MCF 10A (cell line): Measurements from ENCODE around the gene RFXANK. TPM values are rescaled to one million over a fixed set of nuclear protein-coding genes. Genes with fewer than 3 reads are reported as not detected.

Source experiments
- BruUV-seq: library from RNA; stranded (reverse); fragments of 400-500 nt; replicated peaks from 2 replicates; lab custom pipeline; 2021; lab: Mats Ljungman, UMichigan
- CTCF ChIA-PET: fragments of 300-600 bp; sonication (Branson Sonifier 250); formaldehyde crosslinking; extraction: SDS; loops from one replicate; lab custom pipeline; 2021; ENCODE audit warnings: antibody characterized with exemption, inconsistent platforms; lab: Yijun Ruan, JAX
- POLR2A ChIA-PET: fragments of 300-600, 350-650 bp; sonication (Branson Sonifier 250); formaldehyde crosslinking; extraction: SDS; loops from one replicate; lab custom pipeline; 2020; ENCODE audit warnings: antibody characterized with exemption, inconsistent platforms; lab: Yijun Ruan, JAX
- DNase-seq: peaks from one replicate; pipeline ENCODE4 v3.0.0-alpha.2; 2018; ENCODE audit not compliant: unreplicated experiment
- H3K27ac Mint-ChIP-seq: one replicate; pipeline ENCODE4 v1.8.0; 2022; ENCODE audit warnings: mild to moderate bottlenecking, low read depth, mixed read lengths; ENCODE audit not compliant: unreplicated experiment
- H3K27me3 Mint-ChIP-seq: one replicate; pipeline ENCODE4 v1.8.0; 2022; ENCODE audit warnings: mixed read lengths; ENCODE audit not compliant: insufficient read depth, unreplicated experiment
- H3K36me3 Mint-ChIP-seq: one replicate; pipeline ENCODE4 v1.8.0; 2022; ENCODE audit warnings: mild to moderate bottlenecking, moderate library complexity, mixed read lengths; ENCODE audit not compliant: insufficient read depth, unreplicated experiment
- H3K4me1 Mint-ChIP-seq: one replicate; pipeline ENCODE4 v1.8.0; 2022; ENCODE audit warnings: mixed read lengths; ENCODE audit not compliant: insufficient read depth, unreplicated experiment
- H3K4me3 Mint-ChIP-seq: one replicate; pipeline ENCODE4 v1.8.0; 2022; ENCODE audit warnings: mild to moderate bottlenecking, moderate library complexity, mixed read lengths; ENCODE audit not compliant: unreplicated experiment
- H3K9me3 Mint-ChIP-seq: one replicate; pipeline ENCODE4 v1.8.0; 2022; ENCODE audit warnings: mixed read lengths; ENCODE audit not compliant: unreplicated experiment
- intact Hi-C: fragments of 100-400 bp; cut with micrococcal nuclease; formaldehyde crosslinking; loops from 2 replicates; pipeline ENCODE4 v1.14.1; 2022
- total RNA-seq: library from RNA; stranded (reverse); gene quantifications from 2 replicates; pipeline ENCODE4 v1.2.3, GENCODE V29; 2022
- TF ChIP-seq, protein P1 (sequence below): fragments of 200-600 bp; IDR thresholded peaks from one replicate; pipeline ENCODE4 v1.8.0; 2022; ENCODE audit warnings: antibody characterized with exemption, mild to moderate bottlenecking; ENCODE audit not compliant: unreplicated experiment

Gene RFXANK
- total RNA-seq, 1 experiment from 2014 or later, result 118 TPM

DNA sequence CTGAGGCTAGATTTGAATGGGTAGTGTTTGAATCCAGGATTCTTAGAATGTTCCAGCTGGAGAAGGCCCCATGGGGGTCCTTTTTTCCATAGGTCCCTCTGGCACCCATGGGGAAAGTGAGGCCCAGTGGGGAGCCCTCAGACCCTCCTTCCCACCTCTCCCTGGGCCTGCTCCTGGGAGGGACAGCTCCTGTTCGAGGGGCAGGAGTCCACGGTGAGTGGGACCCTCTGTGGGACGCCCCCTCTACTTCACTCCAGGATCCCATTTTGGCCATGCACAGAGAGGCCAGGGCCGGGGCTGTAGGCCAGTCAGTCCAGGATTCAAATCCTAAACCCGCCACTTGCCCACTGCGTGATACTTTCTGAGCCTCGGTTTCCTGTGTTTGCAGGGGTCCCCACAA is 29.6 kb upstream of the RFXANK start:
- Mint-ChIP-seq H3K4me1 (no peaks in the 10 kb centered on the region), H3K9me3 (no peaks in the 10 kb centered on the region), H3K36me3 (peaks cover 6% of the 10 kb centered on the region), H3K27me3 (no peaks in the 10 kb centered on the region), H3K4me3 (no peak overlapping the region), H3K27ac (no peak overlapping the region)
- TF ChIP-seq, protein P1, sequence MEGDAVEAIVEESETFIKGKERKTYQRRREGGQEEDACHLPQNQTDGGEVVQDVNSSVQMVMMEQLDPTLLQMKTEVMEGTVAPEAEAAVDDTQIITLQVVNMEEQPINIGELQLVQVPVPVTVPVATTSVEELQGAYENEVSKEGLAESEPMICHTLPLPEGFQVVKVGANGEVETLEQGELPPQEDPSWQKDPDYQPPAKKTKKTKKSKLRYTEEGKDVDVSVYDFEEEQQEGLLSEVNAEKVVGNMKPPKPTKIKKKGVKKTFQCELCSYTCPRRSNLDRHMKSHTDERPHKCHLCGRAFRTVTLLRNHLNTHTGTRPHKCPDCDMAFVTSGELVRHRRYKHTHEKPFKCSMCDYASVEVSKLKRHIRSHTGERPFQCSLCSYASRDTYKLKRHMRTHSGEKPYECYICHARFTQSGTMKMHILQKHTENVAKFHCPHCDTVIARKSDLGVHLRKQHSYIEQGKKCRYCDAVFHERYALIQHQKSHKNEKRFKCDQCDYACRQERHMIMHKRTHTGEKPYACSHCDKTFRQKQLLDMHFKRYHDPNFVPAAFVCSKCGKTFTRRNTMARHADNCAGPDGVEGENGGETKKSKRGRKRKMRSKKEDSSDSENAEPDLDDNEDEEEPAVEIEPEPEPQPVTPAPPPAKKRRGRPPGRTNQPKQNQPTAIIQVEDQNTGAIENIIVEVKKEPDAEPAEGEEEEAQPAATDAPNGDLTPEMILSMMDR, result no peak
- intact Hi-C loops, result no loop called here
- DNase-seq, result no peak
- BruUV-seq, result no TSS peak
- POLR2A ChIA-PET, result no interaction called here
- CTCF ChIA-PET, result no interaction called here

GRCh38 chr19:19165396-19165795 is 26.7 kb upstream of the RFXANK start:
- H3K27me3 Mint-ChIP-seq, result no peaks in the 10 kb centered on the region
- CTCF ChIA-PET, result no interaction called here
- no peaks in the 10 kb centered on the region for H3K9me3 Mint-ChIP-seq
- no TSS peak for BruUV-seq
- no peak overlapping the region for H3K4me3 Mint-ChIP-seq
- DNase-seq, result no peak
- H3K36me3 Mint-ChIP-seq, result no peaks in the 10 kb centered on the region
- POLR2A ChIA-PET, result no interaction called here
- H3K4me1 Mint-ChIP-seq, result no peaks in the 10 kb centered on the region
- intact Hi-C loops, result no loop called here
- H3K27ac Mint-ChIP-seq, result no peak overlapping the region
- TF ChIP-seq, protein P1, result no peak

GRCh38 chr19:19167612-19168011 is 24.4 kb upstream of the RFXANK start:
- Mint-ChIP-seq H3K4me3 (no peak overlapping the region), H3K4me1 (peaks cover 6% of the 10 kb centered on the region), H3K9me3 (no peaks in the 10 kb centered on the region), H3K36me3 (no peaks in the 10 kb centered on the region), H3K27me3 (no peaks in the 10 kb centered on the region), H3K27ac (no peak overlapping the region)
- TF ChIP-seq, protein P1, result no peak
- intact Hi-C loops, result no loop called here
- no TSS peak for BruUV-seq
- ChIA-PET POLR2A (no interaction called here), CTCF (interaction anchor here (0.6 to 1.8 kb wide), 7 partner anchors 17 to 194 kb away, joined by 3 to 7 read pairs (median 3); no protein-coding TSS in a partner anchor)
- no peak for DNase-seq

- Mint-ChIP-seq H3K4me3 (peak overlapping the region; percentile 43), H3K27ac (no peak overlapping the region), H3K36me3 (no peaks in the 10 kb centered on the region), H3K9me3 (no peaks in the 10 kb centered on the region), H3K27me3 (no peaks in the 10 kb centered on the region), H3K4me1 (peaks cover 6% of the 10 kb centered on the region)
- intact Hi-C loops, result no loop called here
- no TSS peak for BruUV-seq
- no peak for DNase-seq
- POLR2A ChIA-PET, result no interaction called here
- TF ChIP-seq, protein P1, result no peak
- CTCF ChIA-PET, result no interaction called here
Measured at GRCh38 chr19:19169236-19170052, 22.6 kb upstream of the RFXANK start.
